Vagina (tissue), 2 donors: ENCODE measurements around the gene ROBO4.

Experiments used
- POLR2A ChIP-seq, 2 donors: fragments of 450-650 bp; IDR thresholded peaks; one replicate each; pipeline ENCODE4 v1.6.1; 2017; ENCODE audit warnings: antibody characterized with exemption in 2 of 2, mild to moderate bottlenecking in 2 of 2, moderate library complexity in 2 of 2
- POLR2AphosphoS5 ChIP-seq, 2 donors: sonication (generic); formaldehyde crosslinking; IDR thresholded peaks; one replicate each; pipeline ENCODE4 v1.9.0; 2017; ENCODE audit warnings: antibody characterized with exemption in 2 of 2, mild to moderate bottlenecking in 2 of 2, low read depth in 1 of 2; ENCODE audit not compliant: insufficient read depth in 1 of 2
- TF ChIP-seq, protein P1 (sequence below), 3 experiments: fragments of 450-650 bp in 2 of 3; fragments of 200-600 bp in 1 of 3; sonication (generic) in 1 of 3; IDR thresholded peaks; one replicate each; pipeline ENCODE4 v1.5.1; 2017 to 2019; ENCODE audit warnings: antibody characterized with exemption in 3 of 3, mild to moderate bottlenecking in 2 of 3, moderate library complexity in 2 of 3

DNA sequence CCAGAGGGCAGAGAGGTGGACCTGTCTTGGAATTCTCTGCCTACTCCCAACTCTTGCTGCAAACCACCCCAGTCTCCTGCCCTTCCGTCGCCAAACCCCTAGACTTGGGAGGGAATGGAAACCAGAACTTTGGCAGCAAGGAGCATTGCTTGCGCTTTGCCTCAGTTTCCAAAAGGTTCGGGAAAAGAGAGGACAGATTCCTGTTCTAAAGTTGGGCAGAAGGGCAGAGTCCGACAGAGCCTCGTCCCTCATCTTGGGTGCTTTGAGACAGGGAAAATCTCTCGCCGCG, 32.8 kb downstream of the ROBO4 start:
- TF ChIP-seq POLR2AphosphoS5 (IDR thresholded peaks at IDR 0.05; ENCODE audit: insufficient read depth in 1 of 2, low read depth in 1 of 2) (no peak), POLR2A (IDR thresholded peaks at IDR 0.05) (no peak)
- TF ChIP-seq, protein P1, sequence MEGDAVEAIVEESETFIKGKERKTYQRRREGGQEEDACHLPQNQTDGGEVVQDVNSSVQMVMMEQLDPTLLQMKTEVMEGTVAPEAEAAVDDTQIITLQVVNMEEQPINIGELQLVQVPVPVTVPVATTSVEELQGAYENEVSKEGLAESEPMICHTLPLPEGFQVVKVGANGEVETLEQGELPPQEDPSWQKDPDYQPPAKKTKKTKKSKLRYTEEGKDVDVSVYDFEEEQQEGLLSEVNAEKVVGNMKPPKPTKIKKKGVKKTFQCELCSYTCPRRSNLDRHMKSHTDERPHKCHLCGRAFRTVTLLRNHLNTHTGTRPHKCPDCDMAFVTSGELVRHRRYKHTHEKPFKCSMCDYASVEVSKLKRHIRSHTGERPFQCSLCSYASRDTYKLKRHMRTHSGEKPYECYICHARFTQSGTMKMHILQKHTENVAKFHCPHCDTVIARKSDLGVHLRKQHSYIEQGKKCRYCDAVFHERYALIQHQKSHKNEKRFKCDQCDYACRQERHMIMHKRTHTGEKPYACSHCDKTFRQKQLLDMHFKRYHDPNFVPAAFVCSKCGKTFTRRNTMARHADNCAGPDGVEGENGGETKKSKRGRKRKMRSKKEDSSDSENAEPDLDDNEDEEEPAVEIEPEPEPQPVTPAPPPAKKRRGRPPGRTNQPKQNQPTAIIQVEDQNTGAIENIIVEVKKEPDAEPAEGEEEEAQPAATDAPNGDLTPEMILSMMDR (IDR thresholded peaks at IDR 0.05): no peak
